H54 (cell line): Measurements from ENCODE around the gene NDUFC2.
"Not testable (repeated sequence)": the region's sequence is repeated elsewhere in the genome, so short reads cannot be mapped to it uniquely, and the experiment has no call there.

ENCODE experiments used
- DNase-seq: peaks from one replicate; pipeline ENCODE4 v3.0.0; 2011; ENCODE audit warnings: low spot score, mixed read lengths; ENCODE audit not compliant: insufficient read length
- FAIRE-seq: peaks from 3 replicates; lab custom pipeline; 2011; peaks lifted over from hg19 to GRCh38; lab: Jason Lieb, UNC
- POLR2A ChIP-seq: IDR thresholded peaks from 2 replicates; pipeline ENCODE4 v1.6.1; 2011; ENCODE audit warnings: low read depth, mild to moderate bottlenecking, low read length

Gene NDUFC2

DNA sequence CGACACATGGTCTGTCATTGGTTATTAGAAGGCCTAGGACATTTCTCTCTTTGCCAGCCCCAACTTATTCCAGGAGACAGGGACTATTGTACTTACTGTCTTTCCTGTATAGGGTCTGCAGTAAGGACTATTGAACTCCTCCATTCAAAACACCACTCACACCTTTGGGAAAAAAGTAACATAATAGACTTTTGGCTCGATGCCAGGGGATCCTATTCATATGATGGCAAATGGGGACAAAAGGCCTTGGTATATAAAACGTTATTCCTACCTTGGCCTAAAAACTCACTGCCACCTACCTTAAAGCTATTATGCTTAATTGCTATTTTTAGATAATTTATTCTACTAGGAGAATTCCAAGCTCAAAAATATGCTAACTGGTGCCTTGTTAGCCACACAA, 6.3 kb upstream of the NDUFC2 start:
- TF ChIP-seq POLR2A, result no peak
- FAIRE-seq (no peak), DNase-seq (no peak)

DNA sequence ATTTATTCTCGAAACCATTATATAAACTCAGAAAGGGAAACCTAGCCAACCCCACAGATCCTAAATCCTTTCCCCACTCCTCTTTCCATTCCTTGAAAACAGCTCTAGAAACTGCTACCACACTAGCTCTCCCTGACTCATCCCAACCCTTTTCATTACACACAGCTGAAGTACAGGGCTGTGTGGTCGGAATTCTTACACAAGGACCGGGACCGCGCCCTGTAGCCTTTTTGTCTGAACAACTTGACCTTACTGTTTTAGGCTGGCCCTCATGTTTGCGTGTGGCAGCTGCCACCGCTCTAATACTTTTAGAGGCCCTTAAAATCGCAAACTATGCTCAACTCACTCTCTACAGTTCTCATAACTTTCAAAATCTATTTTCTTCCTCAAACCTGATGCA, 4.8 kb upstream of the NDUFC2 start:
- DNase-seq, FAIRE-seq: not testable (repeated sequence)

DNA sequence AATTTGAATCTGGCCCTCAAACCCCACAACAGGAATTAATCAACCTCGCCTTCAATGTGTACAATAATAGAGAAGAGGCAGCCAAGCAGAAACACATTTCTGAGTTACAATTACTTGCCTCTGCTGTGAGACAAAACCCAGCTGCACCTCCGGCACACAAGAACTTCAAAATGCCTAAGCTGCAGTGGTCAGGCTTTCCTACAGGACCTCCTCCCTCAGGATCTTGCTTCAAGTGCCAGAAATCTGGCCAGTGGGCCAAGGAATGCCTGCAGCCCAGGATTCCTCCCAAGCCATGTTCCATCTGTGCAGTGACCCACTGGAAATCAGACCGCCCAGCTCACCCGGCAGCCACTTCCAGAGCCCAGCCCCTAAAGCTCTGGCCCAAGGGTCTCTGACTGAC, 3.4 kb upstream of the NDUFC2 start:
- no peak for DNase-seq
- TF ChIP-seq POLR2A, result no peak
- no peak for FAIRE-seq

DNA sequence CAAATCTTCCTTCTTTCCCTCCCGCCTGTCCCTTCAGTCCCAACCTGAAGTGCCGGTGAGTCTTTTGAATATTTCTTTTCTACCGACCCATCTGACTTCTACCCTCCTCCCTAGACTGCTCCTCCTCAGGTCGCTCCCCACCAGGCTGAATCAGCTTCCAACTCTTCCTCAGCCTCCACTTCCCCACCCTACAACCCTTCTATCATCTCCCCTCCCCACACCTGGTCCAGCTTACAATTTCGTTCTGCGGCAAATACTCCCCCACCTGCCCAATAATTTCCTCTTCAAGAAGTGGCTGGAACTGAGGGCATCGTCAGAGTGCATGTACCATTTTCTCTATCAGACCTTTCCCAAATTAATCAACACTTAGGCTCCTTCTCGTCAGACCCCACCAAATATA, 2.5 kb upstream of the NDUFC2 start:
- FAIRE-seq (no peak), DNase-seq (no peak)
- no peak for TF ChIP-seq POLR2A

DNA sequence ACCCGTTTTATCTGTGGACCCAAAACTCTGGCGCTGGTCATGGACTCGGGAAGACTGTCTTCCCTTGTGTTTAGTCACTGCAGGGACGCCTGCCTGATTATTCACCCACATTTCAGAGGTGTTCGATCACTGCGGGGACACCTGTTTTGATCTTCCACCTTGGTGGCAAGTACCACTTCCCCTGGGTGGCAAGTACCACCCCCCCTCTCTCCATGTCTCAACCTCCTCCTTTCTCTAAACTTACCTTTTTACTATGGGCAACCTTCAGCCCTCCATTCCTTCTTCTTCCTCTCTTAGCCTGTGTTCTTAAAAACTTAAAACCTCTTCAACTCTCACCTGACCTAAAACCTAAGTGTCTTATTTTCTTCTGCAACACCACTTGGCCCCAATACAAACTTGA, 1.9 kb upstream of the NDUFC2 start:
- TF ChIP-seq POLR2A, result no peak
- FAIRE-seq (no peak), DNase-seq (no peak)

DNA sequence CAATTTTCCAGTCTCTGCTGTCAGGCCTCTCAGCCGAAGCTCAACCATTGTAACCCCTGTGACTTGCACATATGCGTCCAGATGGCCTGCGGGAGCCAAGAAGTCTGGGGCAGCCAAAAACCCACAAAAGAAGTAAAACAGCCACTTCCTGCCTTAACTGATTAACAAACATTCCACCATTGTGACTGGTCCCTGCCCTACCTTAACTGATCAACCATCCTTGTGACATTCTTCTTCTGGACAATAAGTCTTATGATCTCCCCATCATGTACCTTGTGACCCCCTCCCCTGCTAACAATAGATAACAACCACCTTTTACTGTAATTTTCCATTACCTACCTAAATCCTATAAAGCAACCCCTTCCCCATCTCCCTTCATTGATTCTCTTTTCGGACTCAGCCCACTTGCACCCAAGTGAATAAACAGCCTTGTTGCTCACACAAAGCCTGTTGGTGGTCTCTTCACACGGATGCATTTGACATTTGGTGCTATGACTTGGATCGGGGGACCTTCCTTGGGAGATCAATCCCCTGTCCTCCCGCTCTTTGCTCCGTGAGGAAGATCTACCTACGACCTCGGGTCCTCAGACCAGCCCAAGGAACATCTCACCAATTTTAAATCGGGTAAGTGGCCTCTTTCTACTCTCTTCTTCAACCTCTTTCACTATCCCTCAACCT, 1.3 kb upstream of the NDUFC2 start:
- FAIRE-seq (no peak), DNase-seq (no peak)
- no peak for TF ChIP-seq POLR2A

DNA sequence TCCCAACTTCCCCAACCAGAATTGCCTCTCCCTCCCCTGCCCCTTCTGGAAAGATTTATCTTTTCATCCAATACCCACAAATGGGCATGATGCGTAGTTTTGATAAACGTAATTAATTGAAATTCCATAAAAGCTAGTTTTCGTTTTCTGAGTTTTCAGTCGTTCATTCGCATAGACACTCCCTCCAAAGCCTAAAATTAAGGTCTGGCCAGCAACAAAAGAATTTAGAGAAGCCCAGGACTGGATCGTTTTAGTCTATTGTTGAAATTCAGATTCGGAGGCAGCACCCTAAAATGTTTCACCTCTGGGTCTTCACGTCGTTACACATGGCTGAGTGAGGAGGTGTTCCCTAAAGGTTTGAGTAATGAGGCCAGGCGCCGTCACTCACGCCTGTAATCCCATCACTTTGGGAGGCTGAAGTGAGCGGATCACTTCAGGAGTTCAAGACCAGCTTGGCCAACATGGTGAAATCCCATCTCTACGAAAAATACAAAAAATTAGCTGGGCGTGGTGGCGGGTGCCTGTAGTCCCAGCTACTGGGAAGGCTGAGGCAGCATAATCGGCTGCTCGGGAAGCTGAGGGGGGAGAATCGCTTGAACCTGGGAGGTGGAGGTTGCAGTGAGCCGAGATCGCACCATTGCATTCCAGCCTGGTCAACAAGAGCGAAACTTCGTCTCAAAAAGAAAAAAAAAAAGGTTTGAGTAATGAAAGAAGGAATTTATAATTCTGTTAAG, 589 bp upstream of the NDUFC2 start:
- no peak for DNase-seq
- TF ChIP-seq POLR2A, result no peak
- no peak for FAIRE-seq

DNA sequence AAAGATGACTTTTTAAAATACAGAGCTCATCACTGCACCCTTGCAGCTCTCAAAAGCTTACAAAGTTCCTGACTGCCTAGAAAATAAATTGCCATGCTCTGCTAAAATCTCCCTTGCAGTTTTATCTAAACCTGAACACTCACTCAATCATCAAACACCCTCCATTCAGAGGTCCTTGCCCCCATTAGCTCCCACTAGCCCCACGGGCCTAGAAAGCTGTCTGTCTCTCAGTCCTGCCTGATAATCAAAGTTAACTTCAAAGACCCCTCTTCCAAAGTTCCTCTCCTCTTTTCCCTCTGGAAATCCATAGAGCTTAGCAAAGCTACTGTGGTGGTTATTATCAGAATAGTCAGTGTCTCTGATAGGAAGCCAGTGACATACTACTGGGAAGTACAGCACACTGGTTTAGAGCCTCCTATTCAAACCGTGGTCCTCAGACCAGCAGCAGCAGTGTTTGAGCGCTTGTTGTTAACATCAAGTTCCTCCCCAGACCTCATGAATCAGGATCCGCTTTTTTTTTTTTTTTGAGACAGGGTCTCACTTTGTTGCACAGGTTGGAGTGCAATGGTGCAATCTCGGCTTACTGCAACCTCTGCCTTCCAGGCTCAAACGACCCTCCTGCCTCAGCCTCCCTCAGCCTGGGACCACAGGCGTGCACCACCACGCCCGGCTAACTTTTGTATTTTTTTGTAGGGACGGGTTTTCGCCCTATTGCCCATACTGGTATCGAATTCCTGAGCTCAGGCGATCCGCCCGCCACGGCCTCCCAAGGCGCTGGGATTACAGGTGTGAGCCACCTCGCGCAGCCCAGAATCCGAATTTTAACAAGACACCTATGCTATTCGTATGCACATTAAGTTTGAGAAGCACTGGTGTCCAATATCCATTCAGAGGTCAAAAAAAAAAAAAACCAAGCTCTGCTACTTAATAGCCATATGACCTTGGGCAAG, 1.2 kb downstream of the NDUFC2 start:
- FAIRE-seq, result no peak
- DNase-seq, result no peak
- TF ChIP-seq POLR2A, result no peak

DNA sequence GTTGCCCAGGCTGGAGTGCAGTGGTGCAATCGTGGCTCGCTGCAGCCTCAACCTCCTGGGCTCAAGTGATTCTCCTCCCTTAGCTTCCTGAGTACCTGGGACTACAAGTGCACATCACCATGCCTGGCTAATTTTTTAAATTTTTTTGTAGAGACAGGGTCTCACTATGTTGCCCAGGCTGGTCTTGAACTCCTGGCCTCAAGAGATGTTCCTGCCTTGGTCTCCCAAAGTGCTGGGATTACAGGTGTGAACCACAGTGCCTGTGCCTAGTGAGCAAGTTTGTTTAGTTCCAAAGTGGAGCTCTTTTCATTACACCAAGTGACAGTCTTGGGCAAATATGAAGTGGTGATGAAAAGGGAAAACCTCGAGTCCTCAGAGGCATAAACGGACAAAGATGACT, 2.1 kb downstream of the NDUFC2 start:
- DNase-seq, FAIRE-seq: not testable (repeated sequence)

DNA sequence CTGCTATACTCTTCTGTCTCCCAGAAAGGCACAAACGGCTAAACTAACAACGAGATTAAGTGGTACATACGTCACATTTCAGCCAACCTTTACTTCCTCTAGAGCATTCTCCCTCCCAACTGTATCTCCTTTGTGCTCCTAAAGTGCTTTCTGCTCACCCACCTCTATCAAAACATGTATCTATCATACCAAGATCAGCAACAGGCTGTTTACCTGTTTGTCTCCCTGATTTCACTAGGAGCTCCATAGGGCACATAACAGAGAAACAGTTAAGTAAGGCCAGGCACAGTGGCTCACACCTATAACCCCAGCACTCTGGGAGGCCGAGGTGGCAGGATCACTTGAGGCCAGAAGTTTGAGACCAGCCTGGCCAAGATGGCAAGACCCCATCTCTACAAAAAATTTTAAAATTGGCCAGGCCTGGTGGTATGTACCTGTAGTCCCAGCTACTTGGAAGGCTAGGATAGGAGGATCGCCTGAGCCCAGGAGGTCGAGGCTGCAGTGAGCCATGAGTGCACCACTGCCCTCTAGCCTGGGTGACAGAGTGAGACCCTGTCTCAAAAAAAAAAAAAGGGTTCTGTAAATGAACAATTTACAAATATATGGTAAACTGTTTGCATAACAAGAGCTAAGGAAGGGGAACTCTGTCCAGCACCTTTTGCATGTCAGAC, 2.8 kb downstream of the NDUFC2 start:
- TF ChIP-seq POLR2A, result no peak
- FAIRE-seq, result no peak
- no peak for DNase-seq

DNA sequence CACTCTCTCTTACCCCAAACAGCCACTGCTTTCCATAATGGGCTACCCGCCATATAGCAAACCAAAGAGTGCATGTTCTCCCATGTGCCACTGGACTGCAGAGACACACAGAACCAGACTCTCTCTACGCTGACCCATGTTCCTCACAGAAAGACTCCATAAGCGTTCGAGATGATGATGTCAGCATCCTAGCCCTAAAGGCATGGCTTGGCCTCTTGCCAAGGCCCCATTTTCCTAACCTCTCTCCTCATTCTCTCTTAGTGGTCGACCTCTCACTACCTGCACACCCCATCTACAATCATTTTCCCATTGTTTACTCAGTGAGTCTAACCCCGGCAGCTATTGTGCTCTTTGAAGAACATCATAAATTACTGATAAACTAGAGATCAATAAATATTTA, 4.9 kb downstream of the NDUFC2 start:
- DNase-seq, result no peak
- no peak for TF ChIP-seq POLR2A
- no peak for FAIRE-seq

DNA sequence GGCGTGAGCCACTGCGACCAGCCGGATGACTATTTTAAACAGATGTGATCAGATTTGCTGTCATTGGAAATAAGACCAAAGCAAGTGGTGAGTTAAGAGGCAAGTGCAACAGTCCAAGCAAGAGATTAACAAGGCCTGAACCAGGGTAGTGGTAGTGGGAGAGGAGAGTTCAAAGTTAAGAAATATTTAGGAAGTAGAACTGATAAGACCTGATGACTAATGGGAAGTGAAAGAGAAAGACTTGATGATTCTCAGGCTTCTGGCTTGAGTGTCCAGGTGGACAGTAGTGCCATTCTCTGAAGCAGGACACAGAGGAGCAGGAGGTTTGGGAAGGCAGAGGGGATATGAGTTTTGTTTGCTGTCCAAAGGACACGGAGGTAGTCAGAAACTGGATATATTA, 7.2 kb downstream of the NDUFC2 start:
- no peak for TF ChIP-seq POLR2A
- no peak for DNase-seq
- no peak for FAIRE-seq

DNA sequence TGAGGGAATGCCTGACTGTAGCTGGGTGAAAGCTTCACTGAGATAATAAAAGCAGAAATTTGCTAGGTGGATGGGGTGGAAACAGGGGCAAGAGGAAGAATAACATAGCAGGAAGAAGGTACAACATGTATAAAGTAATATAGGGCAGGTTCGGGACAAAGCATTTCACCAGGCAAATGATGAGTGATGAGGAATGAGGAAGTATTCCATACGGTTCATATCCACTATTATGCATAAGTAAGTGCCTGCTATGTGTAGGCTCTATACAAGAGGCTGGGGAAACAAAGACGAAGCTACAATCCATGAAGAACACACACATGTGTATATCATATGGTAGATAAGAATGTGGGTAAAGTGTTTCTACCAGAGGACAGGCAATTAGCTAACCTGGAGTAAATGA, 7.9 kb downstream of the NDUFC2 start:
- TF ChIP-seq POLR2A, result no peak

DNA sequence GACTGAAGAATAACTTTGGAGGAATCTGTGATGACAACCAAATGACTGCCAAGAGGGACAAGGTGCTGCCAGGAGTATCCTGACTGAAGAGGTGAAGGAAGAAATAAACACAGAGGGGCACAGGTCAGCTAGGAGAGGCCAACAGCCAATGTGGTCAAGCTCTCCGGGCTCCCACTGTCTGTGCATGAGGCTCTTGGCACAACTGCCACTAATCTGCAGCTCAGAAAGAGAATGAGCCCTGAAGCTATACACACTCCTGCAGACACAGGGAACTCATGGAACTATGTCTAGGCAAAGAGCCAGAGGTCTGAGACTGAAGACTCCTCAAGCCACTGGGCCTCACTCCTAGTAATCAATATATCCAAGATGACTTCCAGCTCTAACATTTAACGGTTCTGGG, 9.0 kb downstream of the NDUFC2 start:
- TF ChIP-seq POLR2A, result no peak
- FAIRE-seq (no peak), DNase-seq (no peak)

More for the DNA sequence above, 7.9 kb downstream of the NDUFC2 start:
- DNase-seq (no peak), FAIRE-seq (no peak)
